ENCODE results near the gene BEND2. TPM values are rescaled to one million over a fixed set of nuclear protein-coding genes. Genes with fewer than 3 reads are reported as not detected.

Gene BEND2
- total and polyA plus RNA-seq, 4 donors = 0.09 TPM; not detected in 3

- H3K27ac ChIP-seq (ENCODE audit: low read depth in 1 of 2, low read length in 2 of 2) = no peak overlapping the region
- no peak overlapping the region for H3K9ac ChIP-seq (ENCODE audit: low read depth in 1 of 2, low read length in 2 of 2)
- no peaks in the 10 kb centered on the region for H3K4me1 ChIP-seq (ENCODE audit: control insufficient read depth in 4 of 4, insufficient read depth in 4 of 4, low read length in 3 of 4)
- H3K27me3 ChIP-seq (ENCODE audit: control insufficient read depth in 4 of 4, insufficient read depth in 4 of 4, low read length in 3 of 4) = peaks cover 0 to 6% (median 0%) of the 10 kb centered on the region in 4 donors
- peaks cover 0 to 12% (median 4%) of the 10 kb centered on the region in 4 donors for H3K9me3 ChIP-seq (ENCODE audit: control insufficient read depth in 4 of 4, low read length in 3 of 4)
- DNase-seq (ENCODE audit: low spot score) = no peak
- WGBS = 76% methylated on average over 2 of the region's 2 CpGs
- no peak overlapping the region for H3K4me3 ChIP-seq (ENCODE audit: low read depth in 1 of 3, low read length in 3 of 3)
- TF ChIP-seq ZBTB33 (IDR thresholded peaks at IDR 0.05) (no peak), REST (IDR thresholded peaks at IDR 0.05) (no peak), RAD21 (IDR thresholded peaks at IDR 0.05) (peak in 1 of 2 donors; percentile 41), YY1 (IDR thresholded peaks at IDR 0.05) (no peak), ATF3 (IDR thresholded peaks at IDR 0.05) (no peak), CTCF (IDR thresholded peaks at IDR 0.05; ENCODE audit: low read depth, low read length, missing input control) (no peak)
- H3K36me3 ChIP-seq (ENCODE audit: control insufficient read depth in 4 of 4, insufficient read depth in 3 of 4, low read depth in 1 of 4, low read length in 3 of 4) = no peaks in the 10 kb centered on the region
These were observed 100.8 kb downstream of the BEND2 start for GRCh38 chrX:18119856-18120255.

Other genes with a start within 250 kb of the BEND2 start
- 1 to 10 TPM; 1.0 to 7.2 TPM for gene SCML2, start 133.8 kb upstream of the BEND2 start, total RNA-seq
- gene SCML2, start 133.8 kb upstream of the BEND2 start, polyA plus RNA-seq = 1 to 10 TPM in 1 of 2 donors, under 1 TPM in 1; 0.96 to 1.1 TPM
- gene CDKL5, start 204.7 kb upstream of the BEND2 start, total RNA-seq = 1 to 10 TPM; 2.4 to 3.3 TPM
- 1 to 10 TPM in 1 of 2 donors, under 1 TPM in 1; 0.59 to 1.6 TPM for gene CDKL5, start 204.7 kb upstream of the BEND2 start, polyA plus RNA-seq